Activated CD4-positive, alpha-beta memory T cell treated with anti-CD3 and anti-CD28 coated beads, Interleukin-2, amount 10 ng/mL, durations not matched to agents 7 days and 5 days (primary cell): Measurements from ENCODE around the gene COA8. TPM values are rescaled to one million over a fixed set of nuclear protein-coding genes. Genes with fewer than 3 reads are reported as not detected.
A peak's percentile ranks its signal among the peaks of the same experiment; 100 is the strongest.

Experiments used
- CTCF ChIA-PET: fragments of 350-600 bp; sonication (Branson Sonifier 250); formaldehyde crosslinking; loops from one replicate; lab custom pipeline; 2021; ENCODE audit warnings: antibody characterized with exemption, inconsistent platforms; lab: Charles Lee
- POLR2A ChIA-PET: fragments of 350-600 bp; sonication (Branson Sonifier 250); formaldehyde crosslinking; loops from one replicate; lab custom pipeline; 2021; ENCODE audit warnings: antibody characterized with exemption; lab: Charles Lee
- DNase-seq: peaks from one replicate; pipeline ENCODE4 v3.0.0-alpha.2; 2020
- H3K27ac Mint-ChIP-seq: one replicate; pipeline ENCODE4 v1.8.0; 2021; ENCODE audit warnings: mild to moderate bottlenecking, mixed read lengths
- H3K27me3 Mint-ChIP-seq: one replicate; pipeline ENCODE4 v1.8.0; 2021; ENCODE audit warnings: mixed read lengths
- H3K36me3 Mint-ChIP-seq: one replicate; pipeline ENCODE4 v1.8.0; 2021; ENCODE audit warnings: low read depth, mixed read lengths
- H3K4me1 Mint-ChIP-seq: one replicate; pipeline ENCODE4 v1.8.0; 2021; ENCODE audit warnings: mixed read lengths
- H3K4me3 Mint-ChIP-seq: one replicate; pipeline ENCODE4 v1.8.0; 2021; ENCODE audit warnings: mild to moderate bottlenecking, mixed read lengths
- H3K9me3 Mint-ChIP-seq: one replicate; pipeline ENCODE4 v1.8.0; 2021; ENCODE audit warnings: mixed read lengths
- total RNA-seq, 2 experiments: library from RNA; stranded (reverse); gene quantifications; one replicate each; pipeline ENCODE4 v1.2.3, GENCODE V29; 2021

The COA8 gene
- total RNA-seq, 2 experiments from 2014 or later, result 27.5 to 31.0 TPM

GRCh38 chr14:103528146-103528586, 34.6 kb upstream of the COA8 start:
- CTCF ChIA-PET, result interaction anchor here (1.8 kb wide), 1 partner anchor 33 kb away, joined by 5 read pairs; the partner anchor contains the start of gene BAG5
- DNase-seq, result no peak
- H3K9me3 Mint-ChIP-seq, result no peaks in the 10 kb centered on the region
- peak overlapping the region; percentile 72 for H3K27ac Mint-ChIP-seq
- H3K4me3 Mint-ChIP-seq, result peak overlapping the region; percentile 89
- peaks cover 36% of the 10 kb centered on the region for H3K4me1 Mint-ChIP-seq
- H3K36me3 Mint-ChIP-seq, result peaks cover 3% of the 10 kb centered on the region
- peaks cover 21% of the 10 kb centered on the region for H3K27me3 Mint-ChIP-seq
- POLR2A ChIA-PET, result interaction anchor here (0.6 to 5.8 kb wide), 12 partner anchors 9 to 194 kb away, joined by 3 to 50 read pairs (median 4); partner anchors contain the start of genes BAG5, COA8, EIF5 and XRCC3

GRCh38 chr14:103528587-103529382, 34.0 kb upstream of the COA8 start, which contains the start of gene TRMT61A:
Gene TRMT61A, plus strand, starts transcription at chr14:103529196. Its CDS starts 783 bp downstream, at chr14:103529979.
- H3K27me3 Mint-ChIP-seq, result peaks cover 15% of the 10 kb centered on the region
- peaks cover 3% of the 10 kb centered on the region for H3K36me3 Mint-ChIP-seq
- DNase-seq, result peak; percentile 82
- peaks cover 36% of the 10 kb centered on the region for H3K4me1 Mint-ChIP-seq
- ChIA-PET POLR2A (interaction anchor here (0.6 to 5.8 kb wide), 14 partner anchors 9 to 194 kb away, joined by 3 to 50 read pairs (median 4); partner anchors contain the start of genes BAG5, COA8, EIF5 and XRCC3), CTCF (interaction anchor here (1.8 to 2.2 kb wide), 2 partner anchors 10 to 33 kb away, joined by 5 to 10 read pairs; partner anchors contain the start of gene BAG5)
- peak within 1 kb of the TSS; percentile 92 for H3K27ac Mint-ChIP-seq
- no peaks in the 10 kb centered on the region for H3K9me3 Mint-ChIP-seq
- H3K4me3 Mint-ChIP-seq, result peak within 1 kb of the TSS; percentile 89

GRCh38 chr14:103529383-103530365, 33.1 kb upstream of the COA8 start:
- H3K4me3 Mint-ChIP-seq, result peak overlapping the region; percentile 89
- peaks cover 3% of the 10 kb centered on the region for H3K36me3 Mint-ChIP-seq
- ChIA-PET POLR2A (interaction anchor here (0.8 to 5.8 kb wide), 10 partner anchors 10 to 195 kb away, joined by 3 to 50 read pairs (median 4); partner anchors contain the start of genes BAG5, COA8, EIF5 and XRCC3), CTCF (interaction anchor here (1.6 to 2.2 kb wide), 3 partner anchors 9 to 32 kb away, joined by 5 to 10 read pairs (median 6); partner anchors contain the start of gene BAG5)
- no peaks in the 10 kb centered on the region for H3K9me3 Mint-ChIP-seq
- H3K27ac Mint-ChIP-seq, result peak overlapping the region; percentile 92
- no peak for DNase-seq
- peaks cover 6% of the 10 kb centered on the region for H3K27me3 Mint-ChIP-seq
- H3K4me1 Mint-ChIP-seq, result peaks cover 36% of the 10 kb centered on the region

GRCh38 chr14:103530390-103530789, 32.4 kb upstream of the COA8 start:
- DNase-seq, result peak; percentile 40
- H3K4me3 Mint-ChIP-seq, result peak overlapping the region; percentile 89
- no peaks in the 10 kb centered on the region for H3K27me3 Mint-ChIP-seq
- H3K27ac Mint-ChIP-seq, result peak overlapping the region; percentile 40
- ChIA-PET POLR2A (interaction anchor here (1.1 to 5.8 kb wide), 4 partner anchors 11 to 196 kb away, joined by 3 to 50 read pairs (median 13); partner anchors contain the start of genes BAG5, COA8 and EIF5), CTCF (interaction anchor here (1.6 to 2.2 kb wide), 2 partner anchors 9 to 12 kb away, joined by 6 to 10 read pairs; no protein-coding TSS in a partner anchor)
- H3K4me1 Mint-ChIP-seq, result peaks cover 36% of the 10 kb centered on the region
- H3K36me3 Mint-ChIP-seq, result peaks cover 3% of the 10 kb centered on the region
- no peaks in the 10 kb centered on the region for H3K9me3 Mint-ChIP-seq

- no peak for DNase-seq
Observed at GRCh38 chr14:103530831-103531230, 31.9 kb upstream of the COA8 start.

GRCh38 chr14:103531421-103532215, 31.1 kb upstream of the COA8 start:
- ChIA-PET POLR2A (interaction anchor here (1.1 to 5.8 kb wide), 3 partner anchors 12 to 31 kb away, joined by 3 to 50 read pairs (median 14); partner anchors contain the start of genes BAG5 and COA8), CTCF (interaction anchor here (1.2 to 1.6 kb wide), 2 partner anchors 11 to 31 kb away, joined by 3 to 6 read pairs; no protein-coding TSS in a partner anchor)
- H3K4me3 Mint-ChIP-seq, result no peak overlapping the region
- DNase-seq, result no peak
- peaks cover 3% of the 10 kb centered on the region for H3K36me3 Mint-ChIP-seq
- H3K9me3 Mint-ChIP-seq, result no peaks in the 10 kb centered on the region
- no peaks in the 10 kb centered on the region for H3K27me3 Mint-ChIP-seq
- H3K4me1 Mint-ChIP-seq, result peaks cover 34% of the 10 kb centered on the region
- no peak overlapping the region for H3K27ac Mint-ChIP-seq

More at GRCh38 chr14:103530831-103531230, 31.9 kb upstream of the COA8 start:
- Mint-ChIP-seq H3K27me3 (no peaks in the 10 kb centered on the region), H3K27ac (no peak overlapping the region), H3K4me3 (no peak overlapping the region), H3K9me3 (no peaks in the 10 kb centered on the region), H3K36me3 (peaks cover 3% of the 10 kb centered on the region), H3K4me1 (peaks cover 36% of the 10 kb centered on the region)
- ChIA-PET CTCF (interaction anchor here (1.6 to 2.2 kb wide), 2 partner anchors 10 to 12 kb away, joined by 6 to 10 read pairs; no protein-coding TSS in a partner anchor), POLR2A (interaction anchor here (1.1 to 5.8 kb wide), 3 partner anchors 11 to 32 kb away, joined by 3 to 50 read pairs (median 14); partner anchors contain the start of genes BAG5 and COA8)

- H3K4me1 Mint-ChIP-seq, result peaks cover 27% of the 10 kb centered on the region
Observed at GRCh38 chr14:103532216-103533136, 30.3 kb upstream of the COA8 start.

GRCh38 chr14:103533137-103533998, 29.4 kb upstream of the COA8 start:
- Mint-ChIP-seq H3K27me3 (no peaks in the 10 kb centered on the region), H3K9me3 (no peaks in the 10 kb centered on the region), H3K27ac (no peak overlapping the region), H3K4me1 (peaks cover 21% of the 10 kb centered on the region), H3K36me3 (peaks cover 3% of the 10 kb centered on the region), H3K4me3 (no peak overlapping the region)
- ChIA-PET CTCF (no interaction called here), POLR2A (no interaction called here)
- no peak for DNase-seq

More at GRCh38 chr14:103532216-103533136, 30.3 kb upstream of the COA8 start:
- ChIA-PET POLR2A (interaction anchor here (5.8 kb wide), 1 partner anchor 30 kb away, joined by 50 read pairs; the partner anchor contains the start of genes BAG5 and COA8), CTCF (interaction anchor here (1.2 kb wide), 1 partner anchor 32 kb away, joined by 3 read pairs; no protein-coding TSS in a partner anchor)
- peaks cover 3% of the 10 kb centered on the region for H3K36me3 Mint-ChIP-seq
- H3K4me3 Mint-ChIP-seq, result no peak overlapping the region
- H3K27me3 Mint-ChIP-seq, result no peaks in the 10 kb centered on the region
- no peak overlapping the region for H3K27ac Mint-ChIP-seq
- DNase-seq, result no peak
- no peaks in the 10 kb centered on the region for H3K9me3 Mint-ChIP-seq

- DNase-seq, result no peak
- H3K27me3 Mint-ChIP-seq, result no peaks in the 10 kb centered on the region
- H3K9me3 Mint-ChIP-seq, result no peaks in the 10 kb centered on the region
- POLR2A ChIA-PET, result interaction anchor here (1.1 kb wide), 1 partner anchor 13 kb away, joined by 3 read pairs; no protein-coding TSS in a partner anchor
- CTCF ChIA-PET, result no interaction called here
- no peak overlapping the region for H3K4me3 Mint-ChIP-seq
- no peak overlapping the region for H3K27ac Mint-ChIP-seq
- peaks cover 3% of the 10 kb centered on the region for H3K36me3 Mint-ChIP-seq
- H3K4me1 Mint-ChIP-seq, result peaks cover 18% of the 10 kb centered on the region
Observed at GRCh38 chr14:103533999-103534575, 28.7 kb upstream of the COA8 start.
